Measurements from ENCODE around the gene SMYD5.

DNA sequence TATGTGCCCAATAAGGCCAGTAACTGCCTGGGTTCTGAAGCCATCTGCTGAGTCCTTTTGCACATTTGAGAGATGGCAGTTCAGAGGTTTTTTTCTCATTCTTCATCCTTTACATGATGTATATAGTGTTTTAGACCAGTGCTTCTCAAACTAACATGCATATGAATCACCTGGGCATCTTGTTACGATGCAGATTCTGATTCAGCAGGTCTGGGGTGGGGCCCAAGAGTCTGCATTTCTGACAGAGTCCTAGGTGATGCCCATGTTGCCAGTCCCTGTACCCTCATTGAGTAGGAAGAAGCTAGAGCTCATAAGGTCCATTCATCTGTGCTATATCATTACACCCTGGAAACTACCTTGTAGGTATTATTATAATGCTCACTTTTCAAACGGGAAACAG is 3.8 kb downstream of the SMYD5 start:
- TF ChIP-seq, protein P1, sequence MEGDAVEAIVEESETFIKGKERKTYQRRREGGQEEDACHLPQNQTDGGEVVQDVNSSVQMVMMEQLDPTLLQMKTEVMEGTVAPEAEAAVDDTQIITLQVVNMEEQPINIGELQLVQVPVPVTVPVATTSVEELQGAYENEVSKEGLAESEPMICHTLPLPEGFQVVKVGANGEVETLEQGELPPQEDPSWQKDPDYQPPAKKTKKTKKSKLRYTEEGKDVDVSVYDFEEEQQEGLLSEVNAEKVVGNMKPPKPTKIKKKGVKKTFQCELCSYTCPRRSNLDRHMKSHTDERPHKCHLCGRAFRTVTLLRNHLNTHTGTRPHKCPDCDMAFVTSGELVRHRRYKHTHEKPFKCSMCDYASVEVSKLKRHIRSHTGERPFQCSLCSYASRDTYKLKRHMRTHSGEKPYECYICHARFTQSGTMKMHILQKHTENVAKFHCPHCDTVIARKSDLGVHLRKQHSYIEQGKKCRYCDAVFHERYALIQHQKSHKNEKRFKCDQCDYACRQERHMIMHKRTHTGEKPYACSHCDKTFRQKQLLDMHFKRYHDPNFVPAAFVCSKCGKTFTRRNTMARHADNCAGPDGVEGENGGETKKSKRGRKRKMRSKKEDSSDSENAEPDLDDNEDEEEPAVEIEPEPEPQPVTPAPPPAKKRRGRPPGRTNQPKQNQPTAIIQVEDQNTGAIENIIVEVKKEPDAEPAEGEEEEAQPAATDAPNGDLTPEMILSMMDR (IDR thresholded peaks at IDR 0.05), result no peak
- TF ChIP-seq POLR2A (IDR thresholded peaks at IDR 0.05), result no peak
